MM.1S (cell line): ENCODE measurements around the gene TSPAN32.

Experiments used
- EZH2 ChIP-seq: fragments of 300-600 bp; sonication (generic); optimal IDR thresholded peaks from 2 replicates; pipeline ENCODE3; 2017; ENCODE audit warnings: low read depth, mild to moderate bottlenecking, antibody characterized with exemption, low read length, mixed read lengths
- TF ChIP-seq, protein P1 (sequence below): fragments of 300-600 bp; sonication (generic); IDR thresholded peaks from 2 replicates; pipeline ENCODE4 v1.5.1; 2016; ENCODE audit warnings: antibody characterized with exemption, low read length, mixed read lengths

DNA sequence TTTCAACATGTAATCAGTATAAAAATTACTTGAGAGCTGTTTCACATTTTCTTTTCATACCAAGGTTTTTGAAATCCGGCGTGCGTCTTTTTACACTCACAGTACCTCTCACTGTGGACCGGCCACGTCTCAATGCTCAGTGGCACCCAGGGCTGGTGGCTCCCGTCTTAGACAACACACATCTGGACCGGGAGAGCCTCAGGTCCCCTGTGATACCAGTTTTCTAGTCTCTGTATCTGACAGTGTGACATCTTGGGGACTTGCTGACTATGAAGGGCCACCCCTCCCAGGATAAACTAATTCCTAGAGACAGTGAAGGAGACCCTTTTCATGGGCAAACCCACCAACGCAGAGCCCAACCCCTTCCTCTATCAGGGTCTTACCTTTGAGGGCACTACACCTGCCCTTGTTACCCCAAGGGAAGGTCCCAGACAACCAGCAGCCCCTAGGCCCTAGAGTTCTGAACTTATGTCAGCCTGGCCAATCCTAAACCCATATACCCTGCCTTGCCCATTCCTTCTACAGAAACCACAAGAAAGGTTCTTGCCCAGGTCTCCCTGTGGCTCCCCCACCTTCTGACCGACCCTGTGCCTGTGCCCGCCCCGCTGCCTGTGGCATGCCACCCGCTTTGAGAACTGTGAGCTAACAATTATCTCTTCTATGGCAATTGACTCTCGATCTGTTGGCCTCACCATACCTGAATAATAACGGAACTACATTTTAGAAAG is 25.4 kb upstream of the TSPAN32 start:
- TF ChIP-seq, protein P1, sequence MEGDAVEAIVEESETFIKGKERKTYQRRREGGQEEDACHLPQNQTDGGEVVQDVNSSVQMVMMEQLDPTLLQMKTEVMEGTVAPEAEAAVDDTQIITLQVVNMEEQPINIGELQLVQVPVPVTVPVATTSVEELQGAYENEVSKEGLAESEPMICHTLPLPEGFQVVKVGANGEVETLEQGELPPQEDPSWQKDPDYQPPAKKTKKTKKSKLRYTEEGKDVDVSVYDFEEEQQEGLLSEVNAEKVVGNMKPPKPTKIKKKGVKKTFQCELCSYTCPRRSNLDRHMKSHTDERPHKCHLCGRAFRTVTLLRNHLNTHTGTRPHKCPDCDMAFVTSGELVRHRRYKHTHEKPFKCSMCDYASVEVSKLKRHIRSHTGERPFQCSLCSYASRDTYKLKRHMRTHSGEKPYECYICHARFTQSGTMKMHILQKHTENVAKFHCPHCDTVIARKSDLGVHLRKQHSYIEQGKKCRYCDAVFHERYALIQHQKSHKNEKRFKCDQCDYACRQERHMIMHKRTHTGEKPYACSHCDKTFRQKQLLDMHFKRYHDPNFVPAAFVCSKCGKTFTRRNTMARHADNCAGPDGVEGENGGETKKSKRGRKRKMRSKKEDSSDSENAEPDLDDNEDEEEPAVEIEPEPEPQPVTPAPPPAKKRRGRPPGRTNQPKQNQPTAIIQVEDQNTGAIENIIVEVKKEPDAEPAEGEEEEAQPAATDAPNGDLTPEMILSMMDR, result no peak
- no peak for TF ChIP-seq EZH2
